Stimulated activated naive CD4-positive, alpha-beta T cell treated with Interleukin-2 at 50 U/mL for 16 hours (primary cell): ENCODE measurements around the gene NEK3.
"Not testable (repeated sequence)": the region's sequence is repeated elsewhere in the genome, so short reads cannot be mapped to it uniquely, and the experiment has no call there.

ENCODE experiments used
- DNase-seq: peaks from one replicate; lab custom pipeline; 2025; lab: John Stamatoyannopoulos, UW

Gene NEK3

GRCh38 chr13:52118095-52118494, 41.3 kb downstream of the NEK3 start:
- DNase-seq = no peak

- no peak for DNase-seq
These were observed 46.8 kb downstream of the NEK3 start for GRCh38 chr13:52112591-52112990.

- DNase-seq = no peak
These were observed 50.2 kb downstream of the NEK3 start for GRCh38 chr13:52109116-52109670.

GRCh38 chr13:52105841-52106240, 53.6 kb downstream of the NEK3 start:
- no peak for DNase-seq

- DNase-seq = no peak
These were observed 54.8 kb downstream of the NEK3 start for GRCh38 chr13:52104624-52105023.

- DNase-seq = no peak
These were observed 56.0 kb downstream of the NEK3 start for GRCh38 chr13:52103386-52103785.

- DNase-seq = not testable (repeated sequence)
These were observed 57.0 kb downstream of the NEK3 start for GRCh38 chr13:52102423-52102822.

- no peak for DNase-seq
These were observed 62.2 kb downstream of the NEK3 start for GRCh38 chr13:52097197-52097596.

GRCh38 chr13:52096748-52097147, 62.6 kb downstream of the NEK3 start:
- DNase-seq = no peak

GRCh38 chr13:52096062-52096461, 63.3 kb downstream of the NEK3 start:
- DNase-seq = no peak

- no peak for DNase-seq
These were observed 67.3 kb downstream of the NEK3 start for GRCh38 chr13:52092087-52092486.

GRCh38 chr13:52091473-52091872, 67.9 kb downstream of the NEK3 start:
- DNase-seq = no peak

- DNase-seq = no peak
These were observed 74.0 kb downstream of the NEK3 start for GRCh38 chr13:52085421-52085820.

- DNase-seq = not testable (repeated sequence)
These were observed 74.4 kb downstream of the NEK3 start for GRCh38 chr13:52084981-52085380.
